Measurements from ENCODE around the gene ENTREP3. TPM values are rescaled to one million over a fixed set of nuclear protein-coding genes. Genes with fewer than 3 reads are reported as not detected.

Gene ENTREP3
- total and polyA plus RNA-seq, 11 donors, result 5.1 to 24.4 (median 12.8) TPM

- TF ChIP-seq CTCF (IDR thresholded peaks at IDR 0.05) (no peak), POLR2A (IDR thresholded peaks at IDR 0.05) (no peak)
- Histone ChIP-seq H3K4me3 (no peak overlapping the region), H3K27ac (no peak overlapping the region), H3K36me3 (peaks cover 0 to 43% (median 0%) of the 10 kb centered on the region in 9 donors), H3K27me3 (no peaks in the 10 kb centered on the region), H3K9me3 (no peaks in the 10 kb centered on the region), H3K4me1 (peaks cover 0 to 10% (median 7%) of the 10 kb centered on the region in 12 donors)
- DNase-seq (peak in 1 of 5 donors; percentile 15), ATAC-seq (no peak)
- 90 to 91% (median 91%) methylated on average over 4 of the region's 4 CpGs for WGBS, 4 donors
- intact Hi-C loops (cut with DNase I), result no loop called here
Measured at GRCh38 chr1:155199792-155200191, 55.5 kb downstream of the ENTREP3 start.

- Histone ChIP-seq H3K4me1 (peaks cover 0 to 22% (median 18%) of the 10 kb centered on the region in 12 donors), H3K4me3 (no peak overlapping the region), H3K9me3 (no peaks in the 10 kb centered on the region), H3K27ac (no peak overlapping the region), H3K27me3 (no peaks in the 10 kb centered on the region), H3K36me3 (peaks cover 0 to 35% (median 0%) of the 10 kb centered on the region in 9 donors)
- ATAC-seq, result no peak
- TF ChIP-seq CTCF (IDR thresholded peaks at IDR 0.05), result no peak
- TF ChIP-seq POLR2A (IDR thresholded peaks at IDR 0.05), result no peak
- 92 to 96% (median 94%) methylated on average over 3 of the region's 3 CpGs for WGBS, 4 donors
- peak in 1 of 5 donors; percentile 10 for DNase-seq
- intact Hi-C loops (cut with DNase I), result no loop called here
Measured at GRCh38 chr1:155198547-155198906, 56.8 kb downstream of the ENTREP3 start.

GRCh38 chr1:155197901-155198546, 57.3 kb downstream of the ENTREP3 start:
- no peaks in the 10 kb centered on the region for H3K9me3 ChIP-seq
- H3K4me1 ChIP-seq, result peaks cover 0 to 26% (median 22%) of the 10 kb centered on the region in 12 donors
- WGBS, 4 donors, result 92 to 95% (median 93%) methylated on average over 14 to 15 of the region's 15 CpGs
- H3K36me3 ChIP-seq, result peaks cover 0 to 30% (median 0%) of the 10 kb centered on the region in 9 donors
- no peak overlapping the region for H3K4me3 ChIP-seq
- TF ChIP-seq POLR2A (IDR thresholded peaks at IDR 0.05), result no peak
- H3K27ac ChIP-seq, result no peak overlapping the region
- intact Hi-C loops (cut with DNase I), result no loop called here
- no peak for ATAC-seq
- no peaks in the 10 kb centered on the region for H3K27me3 ChIP-seq
- peak in 1 of 5 donors; percentile 21 for DNase-seq

Other genes starting within 250 kb of the ENTREP3 start
- gene DCST2, start 221.7 kb downstream of the ENTREP3 start, total RNA-seq, result under 1 TPM in 8 of 9 donors, not detected in 1; 0.14 to 0.62 (median 0.35) TPM
- gene DCST2, start 221.7 kb downstream of the ENTREP3 start, polyA plus RNA-seq, result under 1 TPM; 0.17 to 0.65 TPM
- gene DCST1, start 221.7 kb downstream of the ENTREP3 start, total RNA-seq, result not detected
- not detected for gene DCST1, start 221.7 kb downstream of the ENTREP3 start, polyA plus RNA-seq
- gene ADAM15, start 204.2 kb downstream of the ENTREP3 start, total RNA-seq, result 100 to 1,000 TPM in 3 of 9 donors, 10 to 100 TPM in 6; 55.8 to 199 (median 67.5) TPM
- 100 to 1,000 TPM; 112 to 113 TPM for gene ADAM15, start 204.2 kb downstream of the ENTREP3 start, polyA plus RNA-seq
- gene EFNA4, start 191.7 kb downstream of the ENTREP3 start, total RNA-seq, result 1 to 10 TPM; 1.1 to 3.3 (median 2.2) TPM
- 1 to 10 TPM; 2.0 to 4.8 TPM for gene EFNA4, start 191.7 kb downstream of the ENTREP3 start, polyA plus RNA-seq
- gene EFNA3, start 176.6 kb downstream of the ENTREP3 start, total RNA-seq, result 1 to 10 TPM in 2 of 9 donors, under 1 TPM in 7; 0.20 to 2.4 (median 0.61) TPM
- 1 to 10 TPM in 1 of 2 donors, under 1 TPM in 1; 0.61 to 1.9 TPM for gene EFNA3, start 176.6 kb downstream of the ENTREP3 start, polyA plus RNA-seq
- 10 to 100 TPM; 22.8 to 51.8 (median 37.2) TPM for gene EFNA1, start 127.6 kb downstream of the ENTREP3 start, total RNA-seq
- 100 to 1,000 TPM in 1 of 2 donors, 10 to 100 TPM in 1; 31.6 to 103 TPM for gene EFNA1, start 127.6 kb downstream of the ENTREP3 start, polyA plus RNA-seq
- gene SLC50A1, start 119.6 kb downstream of the ENTREP3 start, total RNA-seq, result 10 to 100 TPM in 4 of 9 donors, 1 to 10 TPM in 5; 5.4 to 21.7 (median 9.7) TPM
- gene SLC50A1, start 119.6 kb downstream of the ENTREP3 start, polyA plus RNA-seq, result 10 to 100 TPM; 15.7 to 36.0 TPM
- gene DPM3, start 115.0 kb downstream of the ENTREP3 start, total RNA-seq, result 10 to 100 TPM; 46.1 to 70.7 (median 54.4) TPM
- 100 to 1,000 TPM in 1 of 2 donors, 10 to 100 TPM in 1; 75.4 to 216 TPM for gene DPM3, start 115.0 kb downstream of the ENTREP3 start, polyA plus RNA-seq
- gene KRTCAP2, start 82.2 kb downstream of the ENTREP3 start, total RNA-seq, result 100 to 1,000 TPM; 106 to 199 (median 123) TPM
- 100 to 1,000 TPM; 220 to 283 TPM for gene KRTCAP2, start 82.2 kb downstream of the ENTREP3 start, polyA plus RNA-seq
- under 1 TPM in 5 of 9 donors, not detected in 4; 0.08 to 0.41 (median 0.12) TPM for gene TRIM46, start 81.6 kb downstream of the ENTREP3 start, total RNA-seq
- gene TRIM46, start 81.6 kb downstream of the ENTREP3 start, polyA plus RNA-seq, result under 1 TPM in 1 of 2 donors, not detected in 1; 0.04 TPM
- 10 to 100 TPM in 2 of 9 donors, 1 to 10 TPM in 7; 3.0 to 22.2 (median 5.5) TPM for gene THBS3, start 47.6 kb downstream of the ENTREP3 start, total RNA-seq
- gene THBS3, start 47.6 kb downstream of the ENTREP3 start, polyA plus RNA-seq, result 1 to 10 TPM; 2.7 to 6.8 TPM
- 10 to 100 TPM; 14.1 to 32.2 (median 19.3) TPM for gene MTX1, start 46.8 kb downstream of the ENTREP3 start, total RNA-seq
- gene MTX1, start 46.8 kb downstream of the ENTREP3 start, polyA plus RNA-seq, result 10 to 100 TPM; 28.1 to 37.1 TPM
- gene SCAMP3, start 6.9 kb upstream of the ENTREP3 start, total RNA-seq, result 10 to 100 TPM; 51.2 to 92.8 (median 65.8) TPM
- gene SCAMP3, start 6.9 kb upstream of the ENTREP3 start, polyA plus RNA-seq, result 100 to 1,000 TPM in 1 of 2 donors, 10 to 100 TPM in 1; 53.3 to 123 TPM
- 10 to 100 TPM in 8 of 9 donors, 1 to 10 TPM in 1; 9.6 to 26.1 (median 17.2) TPM for gene CLK2, start 18.0 kb upstream of the ENTREP3 start, total RNA-seq
- 10 to 100 TPM; 15.9 to 22.8 TPM for gene CLK2, start 18.0 kb upstream of the ENTREP3 start, polyA plus RNA-seq
- 1 to 10 TPM in 4 of 9 donors, under 1 TPM in 5; 0.49 to 1.7 (median 0.99) TPM for gene HCN3, start 22.0 kb upstream of the ENTREP3 start, total RNA-seq
- 1 to 10 TPM; 1.2 to 1.4 TPM for gene HCN3, start 22.0 kb upstream of the ENTREP3 start, polyA plus RNA-seq
- gene PKLR, start 46.0 kb upstream of the ENTREP3 start, total RNA-seq, result under 1 TPM in 1 of 9 donors, not detected in 8; 0.09 TPM
- gene PKLR, start 46.0 kb upstream of the ENTREP3 start, polyA plus RNA-seq, result not detected
- 10 to 100 TPM; 63.7 to 87.9 (median 77.6) TPM for gene FDPS, start 53.4 kb upstream of the ENTREP3 start, total RNA-seq
- 100 to 1,000 TPM in 1 of 2 donors, 10 to 100 TPM in 1; 67.0 to 120 TPM for gene FDPS, start 53.4 kb upstream of the ENTREP3 start, polyA plus RNA-seq
- 10 to 100 TPM; 14.6 to 28.0 (median 16.3) TPM for gene RUSC1, start 65.4 kb upstream of the ENTREP3 start, total RNA-seq
- 10 to 100 TPM; 16.3 to 25.9 TPM for gene RUSC1, start 65.4 kb upstream of the ENTREP3 start, polyA plus RNA-seq

All from heart left ventricle (tissue), 16 donors.